Neural crest cell (in vitro differentiated cells): Measurements from ENCODE around the gene ABHD6. TPM values are rescaled to one million over a fixed set of nuclear protein-coding genes. Genes with fewer than 3 reads are reported as not detected.

ENCODE experiments used
- DNase-seq: peaks from one replicate; pipeline ENCODE4 v3.0.0; 2021; ENCODE audit warnings: low read depth, mixed read lengths, low spot score
- H3K27ac Mint-ChIP-seq: one replicate; pipeline ENCODE4 v1.8.0; 2021; ENCODE audit warnings: mild to moderate bottlenecking, mixed read lengths; ENCODE audit not compliant: unreplicated experiment
- H3K27me3 Mint-ChIP-seq: 2 replicates; pipeline ENCODE4 v1.8.0; 2021; ENCODE audit warnings: low read depth, mild to moderate bottlenecking, mixed read lengths
- H3K36me3 Mint-ChIP-seq: 2 replicates; pipeline ENCODE4 v1.8.0; 2021; ENCODE audit warnings: low read depth, mild to moderate bottlenecking, mixed read lengths
- H3K4me1 Mint-ChIP-seq: 2 replicates; pipeline ENCODE4 v1.8.0; 2021; ENCODE audit warnings: mixed read lengths
- H3K4me3 Mint-ChIP-seq: one replicate; pipeline ENCODE4 v1.8.0; 2021; ENCODE audit warnings: mild to moderate bottlenecking, mixed read lengths
- H3K9me3 Mint-ChIP-seq: 2 replicates; pipeline ENCODE4 v1.8.0; 2021; ENCODE audit warnings: mixed read lengths
- total RNA-seq: library from RNA; stranded (reverse); gene quantifications from 2 replicates; pipeline ENCODE4 v1.2.1, GENCODE V29; 2021
- TF ChIP-seq, protein P1 (sequence below): fragments of 200-600 bp; sonication (generic); conservative IDR thresholded peaks from 2 replicates; pipeline ENCODE4 v1.5.0; 2021; ENCODE audit warnings: antibody characterized with exemption, mild to moderate bottlenecking

Gene ABHD6
- total RNA-seq, 1 donor from 2014 or later = 5.5 TPM

DNA sequence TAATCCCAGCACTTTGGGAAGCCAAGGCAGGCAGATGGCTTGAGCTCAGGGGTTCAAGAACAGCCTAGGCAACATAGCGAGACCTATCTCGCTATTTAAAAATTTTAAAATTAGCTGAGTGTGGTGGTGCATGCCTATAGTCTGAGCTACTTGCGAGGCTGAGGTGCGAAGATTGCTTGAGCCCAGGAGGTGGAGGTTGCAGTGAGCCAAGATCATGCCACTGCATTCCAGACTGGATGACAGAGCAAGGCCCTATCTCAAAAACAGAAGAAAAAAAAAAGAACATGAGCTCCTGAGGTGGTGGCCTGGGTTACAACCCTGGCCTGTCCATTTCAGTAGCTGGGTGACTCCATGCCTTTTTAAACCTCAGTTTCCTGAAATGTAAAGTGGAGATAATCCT lies 34.1 kb upstream of the ABHD6 start:
- Mint-ChIP-seq H3K36me3 (no peaks in the 10 kb centered on the region), H3K27me3 (peaks cover 3% of the 10 kb centered on the region), H3K27ac (no peak overlapping the region), H3K9me3 (no peaks in the 10 kb centered on the region), H3K4me1 (peaks cover 11% of the 10 kb centered on the region), H3K4me3 (no peak overlapping the region)
- no peak for DNase-seq
- TF ChIP-seq, protein P1, sequence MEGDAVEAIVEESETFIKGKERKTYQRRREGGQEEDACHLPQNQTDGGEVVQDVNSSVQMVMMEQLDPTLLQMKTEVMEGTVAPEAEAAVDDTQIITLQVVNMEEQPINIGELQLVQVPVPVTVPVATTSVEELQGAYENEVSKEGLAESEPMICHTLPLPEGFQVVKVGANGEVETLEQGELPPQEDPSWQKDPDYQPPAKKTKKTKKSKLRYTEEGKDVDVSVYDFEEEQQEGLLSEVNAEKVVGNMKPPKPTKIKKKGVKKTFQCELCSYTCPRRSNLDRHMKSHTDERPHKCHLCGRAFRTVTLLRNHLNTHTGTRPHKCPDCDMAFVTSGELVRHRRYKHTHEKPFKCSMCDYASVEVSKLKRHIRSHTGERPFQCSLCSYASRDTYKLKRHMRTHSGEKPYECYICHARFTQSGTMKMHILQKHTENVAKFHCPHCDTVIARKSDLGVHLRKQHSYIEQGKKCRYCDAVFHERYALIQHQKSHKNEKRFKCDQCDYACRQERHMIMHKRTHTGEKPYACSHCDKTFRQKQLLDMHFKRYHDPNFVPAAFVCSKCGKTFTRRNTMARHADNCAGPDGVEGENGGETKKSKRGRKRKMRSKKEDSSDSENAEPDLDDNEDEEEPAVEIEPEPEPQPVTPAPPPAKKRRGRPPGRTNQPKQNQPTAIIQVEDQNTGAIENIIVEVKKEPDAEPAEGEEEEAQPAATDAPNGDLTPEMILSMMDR = no peak

DNA sequence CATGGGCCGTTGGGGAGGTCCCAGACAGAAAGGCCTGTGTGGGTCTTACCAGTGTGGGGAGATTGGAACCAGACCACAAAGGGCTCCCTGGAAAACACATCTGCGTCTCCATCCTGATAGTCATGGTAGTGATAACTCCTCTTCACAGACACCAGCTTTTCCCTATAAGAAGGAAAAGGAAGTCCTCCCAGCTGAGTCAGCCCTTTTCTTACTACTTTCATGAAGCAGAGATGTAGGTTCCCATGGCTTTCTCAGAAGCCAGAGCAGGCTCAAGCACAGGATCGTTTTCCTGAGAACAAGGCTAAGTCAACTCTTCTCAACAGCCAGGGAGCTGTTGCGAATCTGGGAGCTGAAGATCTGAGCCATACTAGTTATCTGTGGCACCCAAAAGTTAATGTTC lies 32.9 kb upstream of the ABHD6 start:
- TF ChIP-seq, protein P1 = no peak
- Mint-ChIP-seq H3K36me3 (no peaks in the 10 kb centered on the region), H3K4me3 (no peak overlapping the region), H3K27me3 (peaks cover 11% of the 10 kb centered on the region), H3K9me3 (no peaks in the 10 kb centered on the region), H3K27ac (no peak overlapping the region), H3K4me1 (peaks cover 11% of the 10 kb centered on the region)
- no peak for DNase-seq

DNA sequence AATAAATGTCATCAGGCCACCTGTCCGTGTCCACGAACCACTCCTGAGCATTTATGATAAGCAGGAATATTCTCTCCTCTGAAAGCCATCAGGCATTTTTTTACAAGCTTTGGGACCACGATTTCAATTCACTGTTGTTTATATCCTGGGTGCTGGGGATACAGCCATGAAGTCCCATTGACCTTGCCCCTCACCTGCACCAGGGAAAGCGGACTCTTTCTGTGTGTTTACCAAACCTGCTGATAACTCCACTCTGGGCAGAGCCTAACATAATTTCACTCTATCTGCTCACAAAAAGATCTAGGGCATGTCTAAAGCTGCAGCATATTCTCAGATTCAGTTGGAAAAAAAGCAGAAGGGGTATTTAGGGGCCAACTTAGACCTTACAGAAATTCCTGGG lies 31.6 kb upstream of the ABHD6 start:
- Mint-ChIP-seq H3K27ac (no peak overlapping the region), H3K4me3 (no peak overlapping the region), H3K4me1 (peaks cover 7% of the 10 kb centered on the region), H3K36me3 (no peaks in the 10 kb centered on the region), H3K9me3 (no peaks in the 10 kb centered on the region), H3K27me3 (peaks cover 21% of the 10 kb centered on the region)
- no peak for DNase-seq
- TF ChIP-seq, protein P1 = no peak

DNA sequence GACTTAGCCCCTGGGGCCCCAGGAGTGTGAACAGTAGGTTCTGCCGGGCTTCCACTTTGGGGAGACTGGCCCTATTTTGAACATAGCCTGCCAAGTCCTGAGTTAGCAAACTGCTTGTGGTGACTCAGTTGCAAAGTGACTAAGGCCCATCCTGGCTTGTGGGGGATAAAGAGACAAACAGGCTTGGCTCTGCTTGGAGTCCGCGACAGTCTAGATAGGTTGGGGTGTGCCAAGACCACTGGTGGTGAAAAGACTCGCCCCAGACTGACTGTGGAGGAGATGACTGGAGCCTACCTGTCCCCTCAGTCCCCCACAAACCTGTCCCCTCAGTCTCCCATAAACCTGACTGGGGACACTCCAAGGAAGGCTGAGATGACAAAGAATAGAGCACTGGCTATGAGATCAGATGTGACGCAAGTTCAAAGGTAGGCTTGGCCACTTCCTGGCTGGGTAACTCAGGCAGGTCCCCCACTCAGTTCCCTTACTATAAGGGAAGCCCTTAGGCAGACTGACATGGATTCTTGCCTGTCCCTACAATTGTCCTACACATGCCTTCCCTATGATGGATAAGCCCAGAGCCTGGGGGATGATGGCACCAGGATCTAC lies 31.1 kb upstream of the ABHD6 start:
- TF ChIP-seq, protein P1 = no peak
- Mint-ChIP-seq H3K4me1 (peaks cover 2% of the 10 kb centered on the region), H3K4me3 (no peak overlapping the region), H3K27me3 (peaks cover 24% of the 10 kb centered on the region), H3K36me3 (no peaks in the 10 kb centered on the region), H3K27ac (no peak overlapping the region), H3K9me3 (no peaks in the 10 kb centered on the region)
- DNase-seq = no peak

DNA sequence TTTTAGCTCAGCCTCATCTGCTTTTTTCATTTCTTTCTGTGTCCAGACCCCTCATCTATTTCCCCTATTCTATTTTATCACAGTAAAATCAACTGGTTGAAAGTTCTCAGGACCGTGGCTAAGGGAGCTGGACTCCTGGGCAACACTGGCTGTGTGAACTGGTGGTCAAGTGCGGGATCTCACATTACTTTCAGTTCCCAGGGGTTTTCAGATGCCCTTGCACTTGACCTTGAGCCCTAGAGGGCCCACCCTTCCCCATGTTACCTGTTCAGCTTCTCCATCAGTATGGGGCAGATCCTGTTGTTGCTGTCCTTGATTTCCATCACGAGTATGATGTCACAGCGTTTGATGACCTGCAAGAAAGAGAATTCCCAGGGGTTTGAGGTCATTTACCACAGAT lies 29.6 kb upstream of the ABHD6 start:
- no peak for DNase-seq
- no peaks in the 10 kb centered on the region for H3K36me3 Mint-ChIP-seq
- no peaks in the 10 kb centered on the region for H3K4me1 Mint-ChIP-seq
- no peak overlapping the region for H3K4me3 Mint-ChIP-seq
- H3K9me3 Mint-ChIP-seq = no peaks in the 10 kb centered on the region
- TF ChIP-seq, protein P1 = no peak
- no peak overlapping the region for H3K27ac Mint-ChIP-seq
- peaks cover 24% of the 10 kb centered on the region for H3K27me3 Mint-ChIP-seq

DNA sequence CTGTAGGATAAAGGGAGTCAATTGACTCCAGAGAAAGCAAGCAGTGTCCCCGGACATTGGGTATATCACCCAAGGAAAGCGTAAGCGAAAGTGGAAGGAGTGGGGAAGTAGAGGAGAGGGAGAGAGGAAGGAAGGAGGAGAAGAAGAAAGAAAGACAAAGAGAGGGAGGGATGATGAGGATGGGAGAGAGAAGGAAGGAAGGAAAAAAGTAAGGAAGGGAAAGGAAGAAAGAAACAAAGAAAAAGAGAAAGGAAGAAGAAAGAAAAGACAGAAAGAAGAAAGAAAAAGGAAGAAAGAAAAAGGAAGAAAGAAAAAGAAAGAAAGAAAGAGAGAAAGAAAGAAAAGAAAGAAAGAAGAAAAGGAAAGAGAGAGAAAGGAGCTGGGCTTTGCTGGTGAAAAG lies 27.7 kb upstream of the ABHD6 start:
- H3K4me1 Mint-ChIP-seq = no peaks in the 10 kb centered on the region
- H3K27me3 Mint-ChIP-seq = peaks cover 38% of the 10 kb centered on the region
- no peaks in the 10 kb centered on the region for H3K36me3 Mint-ChIP-seq
- no peak overlapping the region for H3K4me3 Mint-ChIP-seq
- TF ChIP-seq, protein P1 = no peak
- H3K9me3 Mint-ChIP-seq = no peaks in the 10 kb centered on the region
- no peak for DNase-seq
- H3K27ac Mint-ChIP-seq = peak overlapping the region; percentile 19
